Measurements from ENCODE around the gene S1PR3. TPM values are rescaled to one million over a fixed set of nuclear protein-coding genes. Genes with fewer than 3 reads are reported as not detected.

Gene S1PR3
- total RNA-seq, 1 donor: 3.3 TPM

- no peaks in the 10 kb centered on the region for H3K27me3 ChIP-seq (ENCODE audit: insufficient read depth, low read length)
- no peak overlapping the region for H3K4me3 ChIP-seq (ENCODE audit: insufficient read depth, low read length)
- no peaks in the 10 kb centered on the region for H3K9me3 ChIP-seq (ENCODE audit: low read depth, low read length)
- H4K20me1 ChIP-seq (ENCODE audit: insufficient read depth, low read length): no peaks in the 10 kb centered on the region
- DNase-seq (ENCODE audit: insufficient read length, low spot score, missing footprints): no peak
- H3K27ac ChIP-seq (ENCODE audit: low read depth, low read length): no peak overlapping the region
- peaks cover 1% of the 10 kb centered on the region for H3K79me2 ChIP-seq (ENCODE audit: insufficient read depth, low read length)
- no peak overlapping the region for H2AFZ ChIP-seq (ENCODE audit: low read length)
- TF ChIP-seq CTCF (IDR thresholded peaks at IDR 0.05; ENCODE audit: extremely low read depth, low read depth, low read length): no peak
- H3K4me1 ChIP-seq (ENCODE audit: insufficient read depth, low read length): peaks cover 6% of the 10 kb centered on the region
- no peak overlapping the region for H3K4me2 ChIP-seq (ENCODE audit: insufficient read depth, low read length)
- no peaks in the 10 kb centered on the region for H3K36me3 ChIP-seq (ENCODE audit: insufficient read depth, low read length)
Observed at GRCh38 chr9:88986776-88987175, 4.5 kb upstream of the S1PR3 start.

- H3K27ac ChIP-seq (ENCODE audit: low read depth, low read length): no peak overlapping the region
- peaks cover 9% of the 10 kb centered on the region for H3K79me2 ChIP-seq (ENCODE audit: insufficient read depth, low read length)
- no peaks in the 10 kb centered on the region for H3K36me3 ChIP-seq (ENCODE audit: insufficient read depth, low read length)
- no peak for TF ChIP-seq CTCF (IDR thresholded peaks at IDR 0.05; ENCODE audit: extremely low read depth, low read depth, low read length)
- no peak for DNase-seq (ENCODE audit: insufficient read length, low spot score, missing footprints)
- H2AFZ ChIP-seq (ENCODE audit: low read length): no peak overlapping the region
- H3K4me2 ChIP-seq (ENCODE audit: insufficient read depth, low read length): no peak overlapping the region
- no peak overlapping the region for H3K4me3 ChIP-seq (ENCODE audit: insufficient read depth, low read length)
- no peaks in the 10 kb centered on the region for H3K27me3 ChIP-seq (ENCODE audit: insufficient read depth, low read length)
- no peaks in the 10 kb centered on the region for H4K20me1 ChIP-seq (ENCODE audit: insufficient read depth, low read length)
- H3K4me1 ChIP-seq (ENCODE audit: insufficient read depth, low read length): peaks cover 14% of the 10 kb centered on the region
- H3K9me3 ChIP-seq (ENCODE audit: low read depth, low read length): no peaks in the 10 kb centered on the region
Observed at GRCh38 chr9:88987661-88988060, 3.6 kb upstream of the S1PR3 start.

- Histone ChIP-seq H2AFZ (ENCODE audit: low read length) (peak overlapping the region; percentile 82), H3K36me3 (ENCODE audit: insufficient read depth, low read length) (no peaks in the 10 kb centered on the region), H3K27ac (ENCODE audit: low read depth, low read length) (peak overlapping the region; percentile 20)
Observed at GRCh38 chr9:88988796-88989641, 2.2 kb upstream of the S1PR3 start.

More at GRCh38 chr9:88988796-88989641, 2.2 kb upstream of the S1PR3 start:
- Histone ChIP-seq H3K4me1 (ENCODE audit: insufficient read depth, low read length) (peaks cover 28% of the 10 kb centered on the region), H3K79me2 (ENCODE audit: insufficient read depth, low read length) (peaks cover 21% of the 10 kb centered on the region), H3K4me3 (ENCODE audit: insufficient read depth, low read length) (peak overlapping the region; percentile 43), H3K9me3 (ENCODE audit: low read depth, low read length) (no peaks in the 10 kb centered on the region), H3K4me2 (ENCODE audit: insufficient read depth, low read length) (peak overlapping the region; percentile 71), H3K27me3 (ENCODE audit: insufficient read depth, low read length) (no peaks in the 10 kb centered on the region), H4K20me1 (ENCODE audit: insufficient read depth, low read length) (no peaks in the 10 kb centered on the region)
- peak; percentile 92 for DNase-seq (ENCODE audit: insufficient read length, low spot score, missing footprints)
- TF ChIP-seq CTCF (IDR thresholded peaks at IDR 0.05; ENCODE audit: extremely low read depth, low read depth, low read length): no peak
